IPS-15b (cell line): ENCODE measurements around the gene EFNA5.

Experiments used
- H3K27me3 ChIP-seq: one replicate; pipeline ENCODE4 v1.6.1; 2013; ENCODE audit warnings: low read length; ENCODE audit not compliant: control insufficient read depth, insufficient read depth
- H3K36me3 ChIP-seq: one replicate; pipeline ENCODE4 v1.6.1; 2013; ENCODE audit warnings: low read length; ENCODE audit not compliant: control insufficient read depth, insufficient read depth
- H3K4me1 ChIP-seq: one replicate; pipeline ENCODE4 v1.6.1; 2013; ENCODE audit warnings: mild to moderate bottlenecking, low read length; ENCODE audit not compliant: control insufficient read depth, insufficient read depth
- H3K4me3 ChIP-seq: one replicate; pipeline ENCODE4 v1.5.1; 2013; ENCODE audit warnings: low read depth, low read length
- H3K9ac ChIP-seq: one replicate; pipeline ENCODE4 v1.6.1; 2013; ENCODE audit warnings: low read depth, mild to moderate bottlenecking, low read length
- H3K9me3 ChIP-seq: one replicate; pipeline ENCODE4 v1.6.1; 2013; ENCODE audit warnings: mild to moderate bottlenecking, low read length; ENCODE audit not compliant: control insufficient read depth, insufficient read depth

The EFNA5 gene

DNA sequence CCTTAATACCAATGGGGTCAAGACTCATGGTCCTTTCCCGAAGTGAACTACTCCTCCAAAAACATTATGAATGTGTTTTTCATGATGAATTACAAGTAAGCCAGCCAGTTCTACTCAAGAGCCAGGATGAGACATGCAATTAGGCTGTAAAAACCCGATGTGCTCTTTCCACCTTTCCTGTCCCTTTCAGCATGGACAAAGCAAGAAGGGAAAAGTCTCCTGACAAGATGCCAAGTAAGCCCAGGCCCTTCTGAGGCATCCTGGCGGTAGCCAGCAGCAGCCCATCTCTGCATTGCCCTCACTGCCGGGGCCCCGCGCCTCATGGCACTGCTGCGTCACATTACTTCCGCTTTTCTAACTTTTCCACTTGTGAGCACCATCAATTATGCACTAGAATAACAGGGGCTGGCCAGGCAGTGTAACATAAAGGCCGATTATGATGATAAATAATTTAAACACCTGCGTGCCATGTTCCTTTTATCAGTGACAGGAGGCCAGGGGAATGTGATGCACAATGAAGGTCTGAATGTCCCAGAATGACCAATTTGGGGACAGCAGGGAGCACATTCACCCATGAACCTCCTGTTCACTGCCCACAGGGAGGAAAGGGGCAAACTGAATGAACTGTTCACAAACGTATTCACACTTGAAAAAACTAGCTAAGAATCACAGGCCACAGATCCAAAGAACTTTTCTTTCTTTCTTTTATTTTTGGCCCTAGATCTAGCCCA lies 37.4 kb downstream of the EFNA5 start:
- Histone ChIP-seq H3K4me3 (no peak overlapping the region), H3K4me1 (peaks cover 4% of the 10 kb centered on the region), H3K9ac (no peak overlapping the region)

DNA sequence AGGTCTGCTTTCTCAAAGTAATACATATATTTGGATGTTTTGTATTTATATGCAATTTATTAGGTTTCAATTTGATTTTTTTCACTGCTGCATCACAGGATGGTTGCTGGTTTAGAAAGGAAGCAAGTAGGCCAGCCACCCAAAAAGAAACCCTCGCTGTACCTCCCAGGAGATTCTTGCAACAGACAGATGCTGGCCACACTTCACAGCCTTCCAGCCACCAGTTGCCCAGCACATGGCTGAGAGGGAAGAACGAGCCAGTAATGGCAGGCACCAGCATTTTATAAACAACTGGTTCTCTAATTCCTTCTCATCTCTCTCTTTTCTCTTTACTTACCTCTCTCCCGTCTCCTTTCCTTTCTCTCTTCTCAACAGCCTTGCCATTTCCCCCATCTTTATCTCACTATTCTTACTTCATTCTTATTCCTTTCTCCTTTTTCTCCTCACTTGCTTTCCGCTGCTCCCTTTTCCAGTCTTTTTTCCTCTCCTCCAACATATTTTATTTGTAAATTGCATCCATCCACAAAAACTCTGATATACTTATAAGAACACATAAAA lies 38.9 kb downstream of the EFNA5 start:
- Histone ChIP-seq H3K9me3 (no peaks in the 10 kb centered on the region), H3K4me3 (no peak overlapping the region), H3K27me3 (no peaks in the 10 kb centered on the region), H3K4me1 (peaks cover 4% of the 10 kb centered on the region), H3K36me3 (no peaks in the 10 kb centered on the region), H3K9ac (no peak overlapping the region)

More for the DNA sequence above, 37.4 kb downstream of the EFNA5 start:
- Histone ChIP-seq H3K9me3 (no peaks in the 10 kb centered on the region), H3K36me3 (no peaks in the 10 kb centered on the region), H3K27me3 (no peaks in the 10 kb centered on the region)

DNA sequence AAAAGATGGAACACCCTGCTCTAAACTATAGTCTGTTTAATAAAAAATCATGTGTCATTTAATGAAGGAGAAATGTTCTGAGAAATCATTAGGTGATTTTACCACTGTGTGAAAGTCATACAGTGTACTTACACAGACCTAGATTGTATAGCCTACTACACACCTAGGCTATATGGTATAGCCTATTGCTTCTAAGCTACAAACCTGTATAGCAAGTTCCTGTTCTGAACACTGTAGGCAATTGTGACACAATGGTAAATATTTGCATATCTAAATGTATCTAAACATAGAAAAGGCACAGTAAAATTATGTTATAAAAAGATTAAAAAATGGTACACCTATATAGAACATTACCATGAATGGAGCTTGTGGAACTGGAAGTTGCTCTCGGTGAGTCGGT lies 40.6 kb downstream of the EFNA5 start:
- Histone ChIP-seq H3K9me3 (no peaks in the 10 kb centered on the region), H3K9ac (no peak overlapping the region), H3K4me3 (no peak overlapping the region), H3K27me3 (no peaks in the 10 kb centered on the region), H3K36me3 (no peaks in the 10 kb centered on the region), H3K4me1 (no peaks in the 10 kb centered on the region)

DNA sequence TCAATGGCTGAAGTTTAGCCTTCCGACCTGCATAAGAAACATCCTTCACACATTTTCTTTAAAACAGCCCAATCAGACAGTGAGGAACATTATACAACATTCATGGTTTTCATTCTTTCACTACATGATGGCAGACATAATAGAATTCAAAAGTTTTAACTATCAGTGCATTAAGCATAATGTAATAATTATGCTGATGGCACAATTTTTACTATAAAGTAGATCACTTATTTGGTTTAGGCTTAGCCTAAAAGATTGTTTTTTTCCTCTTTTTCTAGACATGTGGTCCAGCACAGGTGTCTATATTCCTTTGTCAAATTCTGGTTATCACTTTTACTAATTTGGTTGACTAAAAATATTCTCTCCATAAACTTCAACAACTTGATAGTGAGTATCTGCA lies 46.5 kb downstream of the EFNA5 start:
- Histone ChIP-seq H3K4me1 (no peaks in the 10 kb centered on the region), H3K36me3 (no peaks in the 10 kb centered on the region), H3K9me3 (no peaks in the 10 kb centered on the region), H3K4me3 (no peak overlapping the region), H3K27me3 (no peaks in the 10 kb centered on the region), H3K9ac (no peak overlapping the region)

DNA sequence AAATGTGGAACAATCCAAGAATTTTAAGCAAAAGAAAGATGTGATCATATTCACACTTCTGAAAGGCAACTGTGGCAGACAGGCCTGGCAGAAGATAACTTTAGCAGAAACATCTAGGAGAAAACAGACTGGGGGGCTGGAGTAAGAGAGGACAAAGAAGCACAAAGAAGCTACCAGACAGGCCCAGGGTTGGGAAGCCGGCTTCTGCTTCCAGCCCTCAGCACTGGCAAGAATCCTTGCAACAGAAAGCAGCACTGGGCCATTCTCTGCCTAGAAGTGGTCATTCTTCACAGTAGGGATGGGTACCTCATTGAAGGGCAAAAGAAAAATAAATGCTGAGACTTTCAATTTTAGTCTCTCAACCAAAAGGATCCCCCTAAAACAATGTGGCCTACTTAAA lies 49.6 kb downstream of the EFNA5 start:
- Histone ChIP-seq H3K4me3 (no peak overlapping the region), H3K9me3 (no peaks in the 10 kb centered on the region), H3K9ac (no peak overlapping the region), H3K4me1 (peaks cover 4% of the 10 kb centered on the region), H3K27me3 (no peaks in the 10 kb centered on the region), H3K36me3 (no peaks in the 10 kb centered on the region)

DNA sequence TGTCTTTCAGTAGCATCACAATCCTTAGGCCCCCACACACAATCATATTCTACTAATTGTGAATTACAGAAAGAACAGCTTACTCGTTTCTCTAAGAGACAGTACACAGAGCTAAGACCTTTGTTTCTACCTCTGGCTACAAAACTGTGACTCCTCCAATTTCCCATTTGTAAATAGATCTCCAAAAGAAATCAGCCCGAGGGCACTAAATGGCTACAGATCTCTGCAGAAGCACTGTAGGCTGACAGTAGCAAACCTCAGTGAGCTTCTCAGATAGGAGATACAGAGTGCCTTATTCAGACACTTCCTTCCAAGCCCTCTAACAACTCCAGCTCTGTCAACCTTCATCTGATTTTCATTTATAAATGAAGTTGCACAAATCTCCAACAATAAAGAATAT lies 51.0 kb downstream of the EFNA5 start:
- H3K9me3 ChIP-seq: no peaks in the 10 kb centered on the region
- H3K4me3 ChIP-seq: no peak overlapping the region
- H3K4me1 ChIP-seq: peaks cover 4% of the 10 kb centered on the region
- H3K9ac ChIP-seq: no peak overlapping the region
- H3K36me3 ChIP-seq: no peaks in the 10 kb centered on the region
- H3K27me3 ChIP-seq: no peaks in the 10 kb centered on the region

DNA sequence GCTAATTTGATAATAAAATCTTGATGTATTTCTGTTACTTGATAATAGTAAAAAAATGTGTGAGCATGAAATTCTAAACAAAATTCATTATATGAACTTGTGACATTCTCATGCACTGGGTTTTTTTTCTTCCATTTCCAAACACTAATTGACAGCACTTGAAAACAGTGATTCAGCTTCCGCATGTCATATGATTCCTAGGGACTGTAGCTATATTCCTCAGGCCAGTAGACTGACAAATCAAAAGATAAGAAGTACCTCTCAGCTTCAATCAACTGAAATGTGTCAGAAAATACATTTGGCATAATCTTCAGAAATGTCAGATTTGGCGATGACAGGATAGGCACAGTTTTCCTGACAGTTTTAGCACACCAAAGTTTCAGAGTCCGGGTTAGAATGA lies 52.5 kb downstream of the EFNA5 start:
- H3K9me3 ChIP-seq: no peaks in the 10 kb centered on the region

DNA sequence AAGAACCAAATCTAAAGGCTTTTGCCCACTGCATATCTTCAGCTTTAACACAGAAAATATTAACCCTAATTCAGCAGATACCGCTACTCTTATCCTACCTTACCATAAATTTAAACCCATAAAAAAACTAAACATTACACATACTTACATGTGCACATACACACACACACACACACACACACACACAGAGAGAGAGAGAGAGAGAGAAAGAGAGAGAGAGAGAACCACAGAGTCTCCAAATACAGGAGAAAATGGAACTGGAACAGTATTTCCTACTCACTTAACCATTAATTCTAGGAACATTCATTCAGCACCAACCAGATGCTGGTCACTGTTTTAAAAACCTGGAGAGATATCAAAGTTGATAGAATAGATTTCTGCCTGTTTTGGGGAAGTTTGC lies 53.7 kb downstream of the EFNA5 start:
- no peaks in the 10 kb centered on the region for H3K36me3 ChIP-seq
- H3K4me3 ChIP-seq: no peak overlapping the region
- no peak overlapping the region for H3K9ac ChIP-seq
- peaks cover 4% of the 10 kb centered on the region for H3K4me1 ChIP-seq
- H3K9me3 ChIP-seq: no peaks in the 10 kb centered on the region
- no peaks in the 10 kb centered on the region for H3K27me3 ChIP-seq

More for the DNA sequence above, 52.5 kb downstream of the EFNA5 start:
- H3K36me3 ChIP-seq: no peaks in the 10 kb centered on the region
- H3K4me1 ChIP-seq: peaks cover 4% of the 10 kb centered on the region
- no peaks in the 10 kb centered on the region for H3K27me3 ChIP-seq
- H3K4me3 ChIP-seq: no peak overlapping the region
- no peak overlapping the region for H3K9ac ChIP-seq

DNA sequence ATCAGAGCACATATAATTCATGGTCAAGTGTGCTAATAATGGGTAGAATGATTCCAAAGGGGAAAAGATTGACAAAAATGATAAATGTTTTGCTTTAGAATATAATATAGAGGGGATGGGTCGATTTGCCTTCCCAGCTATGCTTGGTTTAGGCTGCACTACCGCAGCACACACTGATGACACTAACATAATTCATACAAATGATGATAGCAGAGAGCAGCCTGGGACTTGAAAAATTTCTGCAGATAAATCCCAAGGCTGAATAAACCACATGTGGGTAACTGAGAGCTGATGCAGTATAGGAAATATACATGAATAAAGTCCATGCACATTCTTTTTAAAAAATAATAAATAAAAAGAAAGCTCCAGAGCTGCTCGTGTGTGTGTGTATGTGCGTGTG lies 54.5 kb downstream of the EFNA5 start:
- H3K9ac ChIP-seq: no peak overlapping the region
- no peak overlapping the region for H3K4me3 ChIP-seq
- no peaks in the 10 kb centered on the region for H3K9me3 ChIP-seq
- peaks cover 4% of the 10 kb centered on the region for H3K4me1 ChIP-seq
- H3K36me3 ChIP-seq: no peaks in the 10 kb centered on the region
- H3K27me3 ChIP-seq: no peaks in the 10 kb centered on the region

DNA sequence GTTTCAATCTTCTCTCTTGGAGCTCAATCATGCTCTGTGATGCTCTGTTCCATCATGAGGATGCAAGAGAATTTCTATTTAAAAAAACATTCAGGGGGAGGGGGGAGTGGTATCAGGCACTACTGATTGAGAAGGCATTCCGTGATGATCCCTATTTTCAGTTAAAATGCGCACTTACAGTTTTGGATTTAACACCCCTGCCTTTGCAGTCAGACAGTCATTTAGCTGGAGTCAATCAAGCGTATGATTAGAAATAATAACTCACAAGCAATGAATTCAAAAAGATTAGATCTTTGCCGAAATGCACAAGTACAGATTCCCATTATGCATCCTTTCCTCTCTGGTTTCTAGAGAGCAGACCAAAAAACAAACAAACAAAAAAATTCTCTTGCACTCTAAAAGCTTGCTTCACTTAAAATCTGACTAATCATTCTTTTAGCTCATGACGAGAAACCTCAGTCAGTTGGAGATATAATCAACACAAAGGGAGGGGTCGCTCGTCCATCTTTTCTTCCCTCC lies 55.4 kb downstream of the EFNA5 start:
- H3K4me1 ChIP-seq: peaks cover 8% of the 10 kb centered on the region
- H3K4me3 ChIP-seq: no peak overlapping the region

DNA sequence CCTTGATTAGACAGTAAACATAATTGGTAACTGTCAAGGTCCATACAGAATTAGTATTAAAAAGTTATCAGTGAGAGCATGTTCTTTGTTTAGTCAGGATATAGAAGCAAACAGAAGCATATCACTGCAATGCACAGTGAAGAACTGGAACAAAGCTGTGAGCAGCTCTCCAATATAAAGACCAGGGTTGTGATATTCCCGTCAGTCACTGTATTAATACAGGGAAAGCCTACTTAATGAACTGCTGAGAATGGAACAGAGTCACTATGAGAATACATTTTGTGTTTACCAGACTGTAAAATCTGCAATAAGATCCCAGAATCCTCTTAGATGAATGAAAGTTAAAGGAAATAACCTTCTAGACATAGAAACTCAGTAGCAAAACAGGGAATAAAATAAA lies 58.2 kb downstream of the EFNA5 start:
- no peaks in the 10 kb centered on the region for H3K36me3 ChIP-seq
- H3K9me3 ChIP-seq: no peaks in the 10 kb centered on the region
- H3K4me3 ChIP-seq: no peak overlapping the region
- no peaks in the 10 kb centered on the region for H3K27me3 ChIP-seq
- H3K9ac ChIP-seq: no peak overlapping the region
- peaks cover 11% of the 10 kb centered on the region for H3K4me1 ChIP-seq

More for the DNA sequence above, 55.4 kb downstream of the EFNA5 start:
- no peaks in the 10 kb centered on the region for H3K36me3 ChIP-seq
- no peaks in the 10 kb centered on the region for H3K27me3 ChIP-seq
- H3K9ac ChIP-seq: no peak overlapping the region
- H3K9me3 ChIP-seq: no peaks in the 10 kb centered on the region

DNA sequence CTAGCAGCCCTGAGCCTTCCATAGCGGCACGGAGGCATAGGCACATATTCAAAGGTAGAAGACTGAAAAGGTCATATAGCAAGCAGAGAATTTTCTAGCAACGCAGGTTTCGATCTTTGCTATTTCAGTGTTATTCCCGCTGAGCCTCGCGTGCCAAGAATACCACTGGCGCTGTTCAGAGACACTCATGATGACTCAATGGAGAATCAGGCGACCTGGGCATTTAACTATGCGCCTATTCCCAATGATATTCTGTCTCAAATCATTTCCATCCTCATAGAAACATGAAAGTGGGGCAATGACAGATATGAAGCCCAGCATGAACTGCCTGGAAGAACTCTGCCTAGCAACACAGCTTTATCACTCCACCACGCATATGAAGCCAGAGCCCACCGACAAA lies 59.9 kb downstream of the EFNA5 start:
- H3K27me3 ChIP-seq: no peaks in the 10 kb centered on the region
- no peak overlapping the region for H3K4me3 ChIP-seq
- H3K4me1 ChIP-seq: peaks cover 10% of the 10 kb centered on the region
- no peaks in the 10 kb centered on the region for H3K36me3 ChIP-seq
- no peak overlapping the region for H3K9ac ChIP-seq
- no peaks in the 10 kb centered on the region for H3K9me3 ChIP-seq
